GM19351 (cell line): Measurements from ENCODE around the gene LRP6.
"Not testable (repeated sequence)": the region's sequence is repeated elsewhere in the genome, so short reads cannot be mapped to it uniquely, and the experiment has no call there.

Experiments
- ATAC-seq: cut with Tn5 transposase; IDR thresholded peaks from one replicate; pipeline ENCODE4 v1.9.1; 2021; ENCODE audit warnings: mild to moderate bottlenecking, moderate library complexity; ENCODE audit not compliant: unreplicated experiment

LRP6 gene

GRCh38 chr12:12265571-12266388, 1.1 kb downstream of the LRP6 start:
- no peak for ATAC-seq

- ATAC-seq = no peak
Measured at GRCh38 chr12:12265035-12265434, 1.8 kb downstream of the LRP6 start.

GRCh38 chr12:12263909-12264308, 2.9 kb downstream of the LRP6 start:
- ATAC-seq = no peak

GRCh38 chr12:12256291-12256757, 10.5 kb downstream of the LRP6 start:
- not testable (repeated sequence) for ATAC-seq

- no peak for ATAC-seq
Measured at GRCh38 chr12:12254553-12254952, 12.3 kb downstream of the LRP6 start.

- ATAC-seq = no peak
Measured at GRCh38 chr12:12249216-12250050, 17.4 kb downstream of the LRP6 start.

GRCh38 chr12:12247584-12247983, 19.3 kb downstream of the LRP6 start:
- no peak for ATAC-seq

- ATAC-seq = no peak
Measured at GRCh38 chr12:12244341-12244740, 22.5 kb downstream of the LRP6 start.

GRCh38 chr12:12240662-12241340, 26.0 kb downstream of the LRP6 start:
- no peak for ATAC-seq

GRCh38 chr12:12239127-12239526, 27.7 kb downstream of the LRP6 start:
- no peak for ATAC-seq

- no peak for ATAC-seq
Measured at GRCh38 chr12:12238605-12239004, 28.2 kb downstream of the LRP6 start.

- ATAC-seq = no peak
Measured at GRCh38 chr12:12236896-12237295, 29.9 kb downstream of the LRP6 start.

- no peak for ATAC-seq
Measured at GRCh38 chr12:12230275-12230674, 36.6 kb downstream of the LRP6 start.

GRCh38 chr12:12229556-12230092, 37.2 kb downstream of the LRP6 start:
- no peak for ATAC-seq

GRCh38 chr12:12228402-12228801, 38.4 kb downstream of the LRP6 start:
- no peak for ATAC-seq

- no peak for ATAC-seq
Measured at GRCh38 chr12:12226187-12226586, 40.7 kb downstream of the LRP6 start.

GRCh38 chr12:12224240-12224940, 42.5 kb downstream of the LRP6 start:
- no peak for ATAC-seq

- no peak for ATAC-seq
Measured at GRCh38 chr12:12221560-12221959, 45.3 kb downstream of the LRP6 start.

GRCh38 chr12:12219664-12220063, 47.2 kb downstream of the LRP6 start:
- no peak for ATAC-seq

GRCh38 chr12:12217018-12217359, 49.9 kb downstream of the LRP6 start:
- ATAC-seq = no peak
